NCI-H1417 (cell line): ENCODE measurements around the gene CHMP2A.

Experiments used
- DNase-seq, 3 experiments: peaks; one replicate each; lab custom pipeline; 2025; lab: John Stamatoyannopoulos, UW

CHMP2A gene

DNA sequence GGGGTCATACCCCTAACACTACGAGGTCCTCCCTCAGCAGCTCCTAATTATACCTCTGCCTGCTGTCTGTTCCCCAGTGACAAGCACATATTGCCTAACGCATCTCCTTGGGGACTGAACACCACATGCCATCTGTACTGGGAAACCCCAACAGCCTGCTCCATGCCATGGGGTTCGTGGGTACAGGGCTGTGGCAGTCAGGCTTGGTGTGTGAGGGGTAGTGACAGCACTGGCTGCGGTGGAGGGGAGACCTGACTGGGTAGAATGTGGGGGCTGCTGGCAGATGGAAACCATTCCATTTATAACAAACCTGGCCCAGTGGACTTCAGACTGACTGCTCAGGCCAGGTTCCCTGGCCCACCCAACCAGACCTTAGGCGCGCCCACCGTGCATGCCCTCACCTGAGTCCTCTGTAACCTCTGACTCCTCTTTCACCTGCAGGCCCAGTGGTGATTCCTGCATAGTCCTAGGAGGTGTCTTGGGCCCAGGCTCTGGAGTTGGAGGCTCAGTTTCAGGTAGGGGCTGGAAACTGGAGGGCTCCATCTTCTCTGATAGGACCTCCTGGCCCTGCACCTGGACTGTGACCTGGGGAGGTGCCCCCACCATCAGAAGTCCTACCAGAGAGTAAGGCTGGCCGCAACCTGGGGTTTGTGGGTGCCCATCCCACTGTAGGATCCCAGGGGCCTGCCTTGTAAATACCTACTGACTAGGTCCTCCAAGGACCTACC is 15.2 kb upstream of the CHMP2A start:
- DNase-seq = no peak

DNA sequence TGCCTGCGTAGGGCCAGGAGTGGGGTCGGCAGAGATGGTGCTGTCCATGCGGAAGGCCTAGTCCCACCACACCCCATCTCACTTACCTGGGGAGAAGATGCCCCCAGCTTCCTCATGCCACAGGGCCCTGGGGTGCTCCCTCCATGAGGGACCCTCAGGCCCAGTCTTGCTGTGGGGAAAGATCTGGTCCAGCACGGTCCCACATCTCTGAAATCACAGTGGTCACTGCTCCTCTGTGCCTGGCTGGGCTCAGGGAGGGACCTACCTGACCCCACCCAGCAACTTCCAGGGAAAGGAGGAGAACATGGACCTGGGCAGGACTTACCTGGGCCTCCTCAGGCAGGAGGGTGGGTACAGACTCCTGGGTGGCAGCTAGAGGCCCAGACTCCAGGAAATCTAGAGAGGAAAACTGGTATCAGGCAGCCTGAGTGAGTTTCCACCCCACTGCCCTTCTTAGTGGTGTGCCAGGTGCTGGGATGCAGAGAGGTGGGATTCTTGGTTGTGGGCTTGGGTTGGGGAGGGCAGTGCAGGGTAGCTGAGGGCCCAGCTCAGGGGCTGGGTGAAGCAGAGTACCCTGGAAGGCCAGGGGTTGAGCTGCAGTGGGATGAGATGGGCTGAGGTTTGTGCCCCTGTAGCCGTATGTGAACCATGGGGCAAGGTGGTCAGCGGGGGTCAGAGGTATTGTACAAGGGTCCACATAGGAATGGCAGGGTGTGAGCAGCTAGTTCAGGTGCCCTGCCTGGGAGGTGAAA is 14.5 kb upstream of the CHMP2A start:
- DNase-seq = no peak

DNA sequence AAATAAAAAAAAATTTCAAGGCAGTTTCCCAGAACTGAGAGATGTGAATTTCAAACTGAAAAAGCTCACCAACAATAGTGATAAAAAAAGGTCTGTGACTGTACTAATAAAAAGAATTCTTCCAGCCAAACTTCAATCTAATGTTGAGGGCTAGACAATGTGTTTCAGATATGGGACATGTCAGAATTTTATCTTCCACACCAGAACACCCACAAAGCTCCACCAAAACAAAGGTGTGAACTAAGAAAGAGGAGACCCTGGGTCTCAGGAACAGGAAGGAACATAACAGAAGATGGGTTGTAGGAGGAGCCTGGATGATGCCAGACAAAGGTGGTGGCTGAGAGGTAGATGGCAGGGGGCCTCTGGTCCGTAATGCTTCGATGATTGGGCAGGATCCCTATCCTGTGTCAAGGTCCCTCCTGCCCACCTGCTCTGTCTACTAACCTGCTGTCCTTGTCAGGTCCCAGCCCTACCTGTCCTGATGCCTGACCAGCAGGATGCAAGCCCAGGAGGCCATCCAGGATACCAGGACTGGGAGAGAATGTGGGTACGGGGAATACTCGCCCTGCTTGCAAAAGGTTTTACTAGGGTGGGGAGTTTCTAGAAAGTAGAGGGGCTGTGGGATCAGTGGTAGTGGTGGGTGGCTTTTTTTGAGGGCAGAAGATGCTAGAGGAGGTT is 13.7 kb upstream of the CHMP2A start:
- DNase-seq = no peak

DNA sequence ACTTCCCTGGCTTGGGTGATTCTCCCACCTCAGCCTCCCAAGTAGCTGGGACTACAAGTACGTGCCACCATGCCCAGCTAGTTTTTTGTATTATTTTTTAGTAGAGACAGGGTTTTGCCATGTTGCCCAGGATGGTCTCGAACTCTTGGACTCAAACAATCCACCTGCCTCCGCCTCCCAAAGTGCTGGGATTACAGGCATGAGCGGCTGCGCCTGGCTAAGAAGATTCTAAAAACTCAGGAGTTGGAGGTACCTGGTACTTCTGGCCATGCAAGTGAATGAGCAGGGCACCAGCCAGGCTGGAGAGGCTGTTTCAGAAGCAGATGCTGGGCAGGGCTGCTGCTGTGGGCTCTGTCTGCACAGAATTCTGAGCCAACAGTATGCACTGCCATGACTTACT is 12.1 kb upstream of the CHMP2A start:
- DNase-seq = no peak

DNA sequence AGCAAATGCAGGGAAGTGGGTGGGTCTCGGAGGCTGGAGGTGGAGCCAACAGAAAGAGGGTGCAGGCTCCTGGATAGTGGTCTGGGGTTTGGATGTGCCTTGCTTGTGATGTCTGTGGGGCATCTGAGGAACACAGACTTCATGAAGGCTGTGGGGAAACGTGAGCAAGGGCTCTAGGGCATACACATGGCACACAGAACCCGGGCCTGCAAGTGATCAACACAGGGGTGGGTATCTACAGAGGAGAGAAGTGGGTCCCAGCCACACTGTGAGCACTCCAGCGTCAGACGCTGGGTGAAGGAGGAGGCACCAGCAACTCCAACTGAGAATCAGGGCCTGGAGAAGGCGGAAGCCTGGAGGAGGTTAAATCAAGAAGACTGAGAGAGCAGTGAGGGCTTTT is 8.9 kb upstream of the CHMP2A start:
- DNase-seq = no peak

DNA sequence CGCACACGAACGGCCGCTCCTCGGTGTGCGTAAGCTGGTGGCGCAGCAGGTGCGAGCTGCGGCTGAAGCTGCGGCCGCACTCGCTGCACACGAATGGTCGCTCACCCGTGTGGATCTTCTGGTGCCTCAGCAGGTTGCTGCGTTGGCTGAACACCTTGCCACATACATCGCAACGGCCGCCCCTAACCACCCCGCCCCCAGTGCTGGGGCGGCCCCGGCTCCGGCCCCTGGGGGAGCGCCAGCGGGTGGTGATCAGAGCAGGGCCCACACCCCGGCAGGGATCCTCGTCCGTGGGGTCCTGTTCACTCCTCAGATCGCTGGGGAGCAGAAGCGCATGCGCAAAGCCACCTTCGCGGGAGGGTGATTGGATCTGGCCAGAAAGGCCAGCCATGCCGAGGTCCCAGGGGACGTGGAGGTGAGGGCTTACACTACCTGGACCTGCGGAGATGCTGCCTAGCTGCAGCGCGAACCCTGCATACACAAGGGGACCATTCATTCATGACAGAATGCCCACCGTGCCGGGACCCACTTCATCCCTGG is 8.2 kb upstream of the CHMP2A start:
- DNase-seq = no peak

DNA sequence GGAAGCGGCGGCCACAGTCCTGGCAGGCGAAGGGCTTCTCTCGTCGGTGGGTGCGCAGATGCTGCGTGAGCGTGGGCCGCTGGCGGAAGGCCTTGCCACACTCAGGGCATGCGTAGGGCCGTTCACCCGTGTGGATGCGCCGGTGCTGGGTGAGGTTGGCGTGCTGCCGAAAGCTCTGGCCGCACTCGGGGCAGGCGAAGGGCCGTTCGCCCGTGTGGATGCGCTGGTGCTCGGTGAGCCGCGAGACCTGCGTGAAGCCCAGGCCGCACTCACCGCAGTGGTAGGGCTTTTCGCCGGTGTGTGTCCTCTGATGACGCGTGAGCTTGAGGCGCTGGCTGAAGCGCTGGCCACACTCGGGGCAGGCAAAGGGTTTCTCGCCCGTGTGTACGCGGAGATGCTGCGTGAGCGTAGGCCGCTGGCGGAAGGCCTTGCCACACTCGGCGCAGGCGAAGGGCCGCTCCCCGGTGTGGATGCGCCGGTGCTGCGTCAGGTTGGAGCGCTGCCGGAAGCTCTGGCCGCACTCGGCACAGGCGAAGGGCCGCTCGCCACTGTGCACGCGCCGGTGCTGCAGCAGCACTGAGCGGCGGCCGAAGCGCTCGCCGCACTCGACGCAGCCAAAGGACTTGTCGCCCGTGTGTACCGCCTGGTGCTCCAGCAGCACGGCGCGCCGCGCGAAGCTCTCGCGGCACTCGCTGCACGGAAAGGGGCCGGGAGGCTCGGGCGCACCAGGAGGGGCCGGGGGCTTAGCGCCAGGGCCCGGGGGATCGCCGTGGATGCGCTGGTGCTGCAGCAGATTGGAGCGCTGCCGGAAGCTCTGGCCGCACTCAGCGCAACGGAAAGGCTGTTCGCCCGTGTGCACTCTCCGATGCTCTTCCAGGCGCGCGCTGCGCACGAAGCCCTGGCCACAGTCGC is 7.5 kb upstream of the CHMP2A start:
- DNase-seq = no peak

DNA sequence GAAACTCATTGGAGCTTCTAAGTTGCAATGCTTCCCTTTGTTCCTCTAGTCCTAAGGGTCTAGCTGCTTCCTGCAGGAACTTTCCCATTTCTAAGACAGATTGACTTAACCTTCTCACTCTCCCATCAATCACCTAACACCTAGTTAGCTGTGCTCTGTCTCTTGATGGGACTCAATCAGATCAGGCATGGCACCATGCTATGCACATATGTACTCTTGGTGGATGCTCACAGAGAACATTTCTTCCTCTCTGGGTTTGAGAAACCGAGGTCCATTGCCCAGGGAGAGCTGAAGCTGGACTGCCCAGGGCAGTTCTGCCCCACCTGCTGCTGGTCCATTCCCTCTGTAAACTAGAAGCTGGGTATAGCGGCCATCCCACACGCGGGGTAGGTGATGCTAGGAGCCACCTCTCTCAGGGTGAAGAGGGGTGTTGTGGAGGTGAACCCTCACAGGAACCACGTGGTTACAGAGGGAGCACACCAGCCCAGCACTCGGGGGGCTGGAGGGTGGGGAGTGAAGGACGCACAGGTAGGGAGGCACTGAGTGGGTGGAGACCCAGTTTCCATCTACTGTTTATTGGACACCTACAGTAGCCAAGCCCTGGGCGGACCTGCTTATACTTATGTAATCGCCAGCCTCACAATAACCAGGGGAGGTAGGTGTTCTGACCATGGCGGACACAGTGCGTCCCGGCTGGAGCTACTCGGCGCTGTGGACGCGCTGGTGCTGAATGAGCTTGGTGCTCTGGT is 6.6 kb upstream of the CHMP2A start:
- DNase-seq = no peak

DNA sequence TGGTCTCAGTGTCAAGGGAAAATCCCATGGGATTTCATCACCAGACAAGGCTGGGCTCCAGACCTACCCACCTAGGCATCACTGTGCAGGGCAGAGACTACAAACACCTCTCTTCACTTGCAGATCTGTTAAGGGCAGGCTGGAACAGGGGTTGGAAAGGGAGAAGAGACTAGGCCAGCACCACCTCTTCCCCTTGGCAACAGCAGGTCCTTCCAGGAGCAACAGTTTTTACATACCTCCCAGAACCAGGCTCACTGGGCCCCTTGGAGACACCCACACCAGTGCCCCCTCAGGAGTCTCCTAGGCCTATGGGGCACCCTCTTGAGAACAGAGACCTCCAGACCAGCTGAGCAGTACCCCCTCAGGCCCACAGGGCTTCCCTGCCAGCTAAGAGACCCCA is 6.0 kb upstream of the CHMP2A start:
- DNase-seq = no peak

DNA sequence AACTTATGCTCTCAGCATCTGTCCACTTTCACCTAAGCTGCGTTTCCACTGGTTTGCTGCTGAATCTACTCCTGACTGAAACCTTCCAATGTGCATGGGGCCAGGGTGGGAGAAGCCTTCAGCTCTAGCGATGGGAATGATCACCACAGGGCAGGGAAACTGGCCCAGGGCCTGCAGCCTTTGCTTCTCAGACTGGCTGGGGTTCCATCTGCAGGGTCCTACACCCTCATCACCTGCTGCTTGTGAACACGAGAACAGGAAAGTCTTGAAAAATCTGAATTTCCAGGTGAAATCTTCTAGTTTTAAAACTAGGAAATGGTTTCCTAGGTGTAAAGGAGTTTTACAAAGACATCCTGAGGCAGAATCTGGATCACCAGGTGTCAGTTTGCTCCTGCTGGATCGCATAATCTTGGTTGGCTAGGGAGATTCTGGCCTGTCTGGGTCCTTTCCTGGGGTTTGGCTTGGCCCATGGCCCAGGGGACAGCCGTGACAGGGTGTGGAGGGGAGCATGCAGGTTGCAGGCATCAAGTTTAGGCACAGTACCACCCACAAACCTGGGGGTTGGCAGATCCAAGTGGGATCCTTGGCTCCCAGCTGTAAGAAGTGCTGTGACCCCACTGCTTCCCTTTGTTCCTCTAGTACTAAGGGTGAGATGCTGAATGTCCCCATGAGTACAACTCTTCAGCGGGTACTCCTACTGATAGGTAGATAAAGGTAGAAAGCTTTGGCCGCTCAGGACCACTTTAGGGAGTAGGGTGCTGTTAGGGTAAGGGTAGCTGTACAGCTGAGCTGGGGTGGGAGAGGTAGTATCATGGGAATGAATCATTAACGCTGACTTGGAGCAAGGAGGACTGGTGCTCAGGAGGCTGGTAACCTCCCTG is 5.3 kb upstream of the CHMP2A start:
- DNase-seq = no peak

DNA sequence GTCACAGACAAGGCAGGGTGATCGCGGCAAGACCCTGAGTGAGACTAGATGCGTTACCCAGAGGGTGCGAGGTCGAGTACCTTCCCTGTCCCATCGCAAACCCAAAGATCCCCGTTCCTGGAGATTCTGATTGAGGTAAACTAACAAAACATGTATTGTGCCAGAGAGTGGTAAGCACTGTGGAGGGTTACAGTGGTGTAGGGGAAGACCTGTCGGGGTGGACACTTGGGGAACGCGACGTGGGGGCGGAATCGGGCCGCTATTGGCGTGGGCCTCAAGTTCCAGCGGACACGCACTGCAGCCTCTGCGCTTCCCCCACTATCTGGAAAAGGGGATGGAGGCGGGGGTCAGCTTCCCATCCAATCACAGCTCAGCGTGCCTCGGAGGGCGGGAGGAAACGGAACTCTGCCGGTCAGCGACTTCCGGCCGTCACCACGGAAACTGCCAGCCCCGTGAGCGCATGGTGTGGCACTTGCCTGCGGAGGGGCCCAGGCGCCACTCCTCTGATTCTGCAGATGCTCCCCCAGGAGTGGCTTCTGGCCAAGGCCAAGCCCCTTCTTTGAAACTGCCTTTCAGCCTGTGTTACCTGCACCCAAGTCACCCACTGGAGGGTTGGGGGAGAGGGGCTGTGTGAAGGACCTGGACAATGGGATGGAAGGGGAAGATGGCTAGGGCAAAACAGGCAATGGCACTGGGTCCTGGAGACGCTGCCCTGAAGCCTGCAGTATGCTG is 4.5 kb upstream of the CHMP2A start:
- no peak for DNase-seq

DNA sequence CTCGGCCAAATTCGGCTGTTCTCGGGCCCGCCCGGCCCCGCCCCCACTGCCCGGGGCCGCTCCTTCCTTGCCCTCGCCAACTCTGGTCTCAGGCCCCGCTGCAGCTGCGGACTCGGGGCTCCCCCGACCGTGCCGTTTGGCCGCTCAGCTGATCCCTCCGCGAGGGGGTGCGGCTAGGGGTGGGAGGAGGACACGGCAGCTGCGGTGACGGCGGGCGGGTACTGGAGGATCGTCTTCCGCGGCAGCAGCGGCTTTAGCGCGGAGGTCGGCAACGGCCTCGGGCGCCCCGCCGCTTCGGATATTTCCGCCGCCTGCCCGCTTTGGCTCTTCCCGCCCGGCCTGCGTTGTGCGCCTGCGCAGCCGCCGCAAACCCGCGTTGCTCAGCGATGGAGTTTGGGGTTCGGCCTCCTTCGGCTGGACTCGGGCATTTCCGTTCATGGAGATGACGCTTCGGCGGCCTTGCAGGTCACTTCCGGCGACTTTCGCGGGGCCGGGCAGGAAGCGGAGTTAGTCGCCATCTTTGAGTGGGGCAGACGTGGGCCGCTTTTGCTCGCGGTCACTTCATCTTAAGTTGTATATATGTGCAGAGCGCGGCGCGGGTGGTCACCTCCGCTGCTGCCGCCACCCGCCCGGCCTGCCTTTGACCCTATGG is 3.8 kb upstream of the CHMP2A start:
- DNase-seq = no peak

DNA sequence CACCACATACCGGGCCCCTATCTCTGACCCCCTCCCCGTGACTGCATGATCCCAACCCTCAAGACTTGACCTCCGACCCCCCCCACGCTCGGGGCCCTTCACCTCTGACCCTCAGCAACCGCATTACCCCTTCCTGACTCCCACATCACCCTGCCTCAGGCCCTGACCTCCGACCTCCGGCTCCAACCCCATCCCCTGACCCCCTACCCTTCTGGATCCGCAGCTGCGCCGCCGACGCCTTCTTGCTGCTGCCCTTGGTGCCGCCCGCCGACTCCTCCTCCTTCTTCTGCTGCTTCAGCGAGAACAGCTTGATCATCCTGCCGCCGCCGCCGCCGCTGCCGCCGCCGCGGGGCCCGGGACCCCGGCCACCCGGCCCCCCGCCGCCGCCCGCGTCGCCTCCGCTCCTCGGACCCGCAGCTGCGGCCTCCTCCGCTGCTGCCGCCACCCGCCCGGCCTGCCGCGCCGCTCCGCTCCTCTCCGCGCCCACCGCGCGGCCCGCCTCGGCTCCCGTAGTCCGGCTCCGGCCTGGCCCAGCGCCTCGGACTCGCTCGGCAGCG is 3.2 kb upstream of the CHMP2A start, which contains the start of gene UBE2M:
Gene UBE2M, minus strand, starts transcription at position 546 of the 557 bp plus-strand sequence. Its CDS starts 230 bp downstream, at position 316.
- DNase-seq = no peak

DNA sequence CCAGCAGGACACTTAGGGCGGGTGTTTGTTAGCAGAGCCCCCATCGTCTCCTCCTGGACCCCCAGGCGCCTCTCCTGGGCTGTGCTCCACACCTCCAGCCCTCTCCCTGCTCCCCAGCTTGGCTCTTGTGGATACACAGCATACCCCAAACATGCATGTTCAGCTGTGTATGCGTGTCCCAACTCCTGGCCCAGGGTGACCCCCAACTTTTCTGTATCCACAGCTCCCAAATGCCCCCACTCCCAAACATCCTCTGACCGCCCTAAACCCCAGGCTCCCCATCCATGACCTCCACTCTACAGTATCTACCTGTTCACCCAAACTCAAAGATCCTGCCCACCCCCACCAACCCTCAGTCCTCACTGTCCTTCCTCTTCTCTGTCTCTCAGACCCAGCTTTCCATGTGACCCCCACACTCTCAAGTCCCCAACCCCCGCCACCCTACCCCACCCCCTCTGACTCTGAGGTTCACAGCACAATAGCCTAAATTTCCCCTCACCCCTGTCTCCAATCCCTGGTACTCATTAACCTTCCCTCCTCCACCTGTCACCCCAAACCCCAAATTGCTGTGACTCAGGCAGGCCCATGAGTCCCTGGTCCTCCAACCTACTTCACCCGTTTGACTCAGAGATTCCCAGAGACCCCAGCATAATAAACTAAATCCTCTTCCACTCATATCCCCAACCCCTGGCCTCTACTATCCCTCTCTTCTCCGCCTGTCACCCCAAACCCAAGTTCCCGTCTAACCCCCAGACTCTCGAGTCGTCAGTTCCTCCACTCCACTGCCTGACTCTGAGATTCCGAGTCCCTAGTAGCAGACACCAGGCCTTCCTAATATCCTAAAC is 2.5 kb upstream of the CHMP2A start:
- DNase-seq = no peak

DNA sequence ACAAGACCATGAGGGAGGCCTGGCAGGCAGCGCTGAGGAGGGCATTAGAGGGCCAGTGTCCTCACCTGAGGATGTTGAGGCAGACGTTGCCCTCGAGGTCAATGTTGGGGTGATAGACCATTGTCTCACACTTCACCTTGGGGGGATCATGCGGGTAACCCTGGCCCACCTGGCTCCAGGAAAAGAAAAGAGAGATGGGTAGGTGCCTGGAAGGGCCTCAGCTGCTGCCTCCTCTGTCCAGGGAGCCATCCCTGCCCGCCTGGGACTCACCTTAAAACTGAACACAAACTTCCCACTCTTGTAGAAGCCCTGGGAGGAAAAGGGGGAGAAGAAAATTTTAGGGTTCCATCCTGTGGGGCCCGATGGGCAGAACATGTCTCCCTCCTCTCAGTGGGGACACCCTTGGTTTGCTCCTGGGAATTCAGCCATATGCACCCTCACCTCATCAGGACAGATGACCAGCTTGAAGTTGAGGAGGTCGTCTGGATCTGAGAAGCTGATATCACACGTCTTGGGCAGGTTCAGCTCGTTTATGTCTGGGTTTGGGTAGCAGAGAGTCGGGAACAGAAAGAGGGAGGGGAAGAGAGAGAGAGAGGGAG is 1.8 kb upstream of the CHMP2A start:
- no peak for DNase-seq

DNA sequence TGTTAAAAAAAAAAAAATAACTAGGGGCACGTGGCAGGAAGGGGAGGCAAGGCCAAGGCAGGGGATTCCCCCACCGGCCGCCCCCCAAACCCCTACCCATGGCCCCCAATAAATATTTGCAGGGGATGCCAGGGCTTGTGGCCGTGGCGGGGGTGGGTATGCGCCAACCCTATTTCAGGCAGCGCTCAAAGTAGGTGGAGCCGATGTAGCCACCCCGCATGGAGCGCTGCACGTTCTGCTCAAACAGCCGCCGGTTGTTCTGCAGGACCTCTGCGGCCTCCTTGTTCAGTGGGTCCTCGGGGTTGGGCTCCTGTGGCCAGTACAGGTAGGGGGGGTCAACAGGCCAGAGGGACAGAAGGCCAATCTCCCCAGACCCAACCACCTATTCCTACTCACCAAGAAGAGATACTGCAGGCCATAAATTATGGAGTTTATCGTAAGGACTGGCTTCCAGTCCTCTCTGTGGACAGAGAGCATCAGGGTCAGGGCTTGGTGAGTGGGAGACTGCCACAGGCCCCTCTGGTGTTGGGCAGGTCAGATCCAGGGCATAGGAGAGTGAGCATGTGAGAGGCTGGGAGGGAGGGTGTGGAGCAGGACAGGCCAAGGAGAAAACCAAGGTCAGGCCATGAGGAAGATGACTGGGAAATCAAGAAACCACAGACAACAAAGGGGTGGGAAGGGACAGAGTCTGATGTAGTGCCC is 1.2 kb upstream of the CHMP2A start:
- DNase-seq = no peak
